ENCODE results near the gene PI16.

The PI16 gene

DNA sequence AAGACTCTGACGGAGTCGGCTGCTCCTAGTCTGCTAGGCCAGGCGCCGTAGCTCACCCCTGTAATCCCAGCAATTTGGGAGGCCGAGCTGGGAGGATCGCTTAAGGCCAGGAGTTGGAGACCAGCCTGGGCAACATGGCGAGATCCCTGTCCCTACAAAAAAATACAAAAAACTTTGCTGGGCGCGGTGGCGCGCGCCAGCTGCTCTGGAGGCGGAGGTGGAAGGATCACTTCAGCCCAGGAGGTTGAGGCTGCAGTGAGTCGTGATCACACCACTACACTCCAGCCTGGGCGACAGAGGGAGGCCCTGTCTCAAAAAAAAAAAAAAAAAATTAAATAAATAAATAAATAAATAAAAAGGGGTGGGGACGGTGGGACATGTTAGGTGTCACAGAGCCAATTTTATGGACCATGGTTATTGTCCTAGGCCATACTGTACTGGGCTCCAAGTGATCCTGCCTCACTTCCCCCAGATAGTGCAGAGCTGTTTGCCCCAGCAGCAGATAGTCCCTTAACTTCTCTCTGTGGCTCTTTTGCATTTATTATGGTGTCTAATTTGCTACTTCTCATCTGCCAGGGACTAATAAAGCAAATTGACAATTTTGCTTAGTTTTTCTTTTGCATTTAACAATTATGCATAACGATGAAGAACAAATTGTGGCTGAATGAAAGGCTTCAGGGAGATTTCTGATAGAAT, 5.2 kb downstream of the PI16 start:
- no peak for DNase-seq

DNA sequence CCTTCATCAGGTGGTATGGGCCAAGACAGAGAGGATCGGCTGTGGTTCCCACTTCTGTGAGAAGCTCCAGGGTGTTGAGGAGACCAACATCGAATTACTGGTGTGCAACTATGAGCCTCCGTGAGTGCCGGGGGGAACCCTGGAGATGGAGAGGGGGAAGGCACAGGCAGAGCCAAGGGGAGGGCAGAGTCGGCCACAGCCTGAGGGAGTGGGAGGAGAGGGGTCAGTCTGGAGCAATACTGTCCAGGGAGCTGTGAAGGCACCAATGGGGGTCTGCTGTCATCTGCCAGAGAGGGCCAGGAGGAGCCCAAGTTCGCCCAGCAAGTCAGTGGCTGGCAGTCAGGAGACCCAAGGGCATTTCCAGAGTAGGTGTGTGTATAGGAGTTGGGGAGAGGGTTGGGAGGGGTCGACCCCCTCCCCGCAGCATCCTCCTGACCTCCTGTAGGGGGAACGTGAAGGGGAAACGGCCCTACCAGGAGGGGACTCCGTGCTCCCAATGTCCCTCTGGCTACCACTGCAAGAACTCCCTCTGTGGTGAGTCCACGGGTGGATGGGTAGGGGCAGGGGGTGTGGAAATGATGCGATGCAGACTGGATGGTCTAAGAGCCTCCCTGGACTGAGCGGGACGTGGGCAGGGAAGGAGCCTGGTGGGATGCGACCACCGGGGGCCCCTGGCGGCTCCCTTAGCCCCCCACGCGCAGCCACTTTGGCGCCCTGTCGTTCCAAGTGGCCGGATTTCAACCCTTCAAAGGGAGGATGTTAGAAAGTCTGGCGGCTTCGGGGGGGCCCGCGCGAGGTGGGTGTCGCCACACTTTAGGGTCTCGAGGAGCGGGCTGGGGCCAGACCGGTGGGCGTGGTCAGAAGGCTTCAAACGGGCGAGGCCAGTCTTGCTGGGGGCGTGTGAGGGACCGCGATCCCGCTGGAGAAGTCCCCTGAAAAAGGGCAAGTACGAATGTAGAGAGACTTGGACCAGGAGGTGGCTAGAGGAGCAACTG, 7.2 kb downstream of the PI16 start:
- no peak for DNase-seq

DNA sequence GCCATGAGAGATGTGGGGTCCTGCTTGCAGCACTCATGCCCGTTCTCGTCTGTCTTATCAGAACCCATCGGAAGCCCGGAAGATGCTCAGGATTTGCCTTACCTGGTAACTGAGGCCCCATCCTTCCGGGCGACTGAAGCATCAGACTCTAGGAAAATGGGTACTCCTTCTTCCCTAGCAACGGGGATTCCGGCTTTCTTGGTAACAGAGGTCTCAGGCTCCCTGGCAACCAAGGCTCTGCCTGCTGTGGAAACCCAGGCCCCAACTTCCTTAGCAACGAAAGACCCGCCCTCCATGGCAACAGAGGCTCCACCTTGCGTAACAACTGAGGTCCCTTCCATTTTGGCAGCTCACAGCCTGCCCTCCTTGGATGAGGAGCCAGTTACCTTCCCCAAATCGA, 8.3 kb downstream of the PI16 start:
- DNase-seq, result no peak

DNA sequence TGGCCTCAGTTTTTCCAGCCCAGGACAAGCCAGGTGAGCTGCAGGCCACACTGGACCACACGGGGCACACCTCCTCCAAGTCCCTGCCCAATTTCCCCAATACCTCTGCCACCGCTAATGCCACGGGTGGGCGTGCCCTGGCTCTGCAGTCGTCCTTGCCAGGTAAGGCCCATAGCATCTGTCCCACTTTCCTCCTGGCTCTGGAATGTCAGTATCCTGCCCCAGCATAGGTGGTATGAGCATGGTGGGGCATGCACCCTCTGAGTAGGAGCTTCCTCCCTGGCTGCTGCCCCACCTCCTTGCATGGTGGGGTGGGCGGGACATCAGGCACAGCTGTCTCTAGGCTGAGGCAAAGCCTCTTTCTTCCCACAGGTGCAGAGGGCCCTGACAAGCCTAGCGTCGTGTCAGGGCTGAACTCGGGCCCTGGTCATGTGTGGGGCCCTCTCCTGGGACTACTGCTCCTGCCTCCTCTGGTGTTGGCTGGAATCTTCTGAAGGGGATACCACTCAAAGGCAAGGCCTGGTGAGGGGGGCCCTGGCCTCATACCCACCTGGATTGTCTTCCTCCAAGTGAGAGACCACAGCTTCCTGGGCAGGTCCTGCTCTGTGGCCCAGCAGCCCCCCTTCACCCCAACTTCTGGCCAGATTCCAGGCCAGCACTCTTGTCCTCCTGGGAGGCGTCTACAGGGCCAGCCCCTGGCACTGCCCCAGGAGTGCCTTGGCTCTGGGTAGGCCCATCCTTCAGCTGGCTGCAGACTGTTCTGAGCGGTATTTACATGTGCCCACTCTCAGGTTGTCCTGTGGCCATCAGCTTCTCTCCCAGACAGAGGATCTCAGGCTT, 9.1 kb downstream of the PI16 start:
- DNase-seq, result no peak

GRCh38 chr6:36964349-36964748, 9.8 kb downstream of the PI16 start:
- DNase-seq, result no peak

- no peak for DNase-seq
Observed at GRCh38 chr6:36964908-36965307, 10.4 kb downstream of the PI16 start.

DNA sequence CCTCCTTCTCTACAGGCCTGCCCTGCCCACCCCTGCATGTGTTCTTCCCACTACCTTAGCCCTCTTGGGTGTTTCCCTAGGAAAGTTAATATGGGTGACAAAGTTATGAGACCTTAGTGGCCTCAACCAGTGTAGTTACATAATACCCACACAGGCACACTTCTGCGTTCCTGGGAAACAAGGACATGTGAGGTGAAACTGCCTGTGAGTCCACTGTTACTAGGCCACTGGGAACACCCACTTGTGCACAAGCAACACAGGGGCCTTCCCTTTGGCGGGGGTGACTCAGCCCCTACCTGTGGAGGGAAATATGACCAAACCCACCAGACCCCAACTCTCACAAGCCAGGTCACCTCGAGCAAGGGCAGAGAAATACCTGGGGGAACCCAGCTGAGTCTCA, 12.8 kb downstream of the PI16 start:
- no peak for DNase-seq

DNA sequence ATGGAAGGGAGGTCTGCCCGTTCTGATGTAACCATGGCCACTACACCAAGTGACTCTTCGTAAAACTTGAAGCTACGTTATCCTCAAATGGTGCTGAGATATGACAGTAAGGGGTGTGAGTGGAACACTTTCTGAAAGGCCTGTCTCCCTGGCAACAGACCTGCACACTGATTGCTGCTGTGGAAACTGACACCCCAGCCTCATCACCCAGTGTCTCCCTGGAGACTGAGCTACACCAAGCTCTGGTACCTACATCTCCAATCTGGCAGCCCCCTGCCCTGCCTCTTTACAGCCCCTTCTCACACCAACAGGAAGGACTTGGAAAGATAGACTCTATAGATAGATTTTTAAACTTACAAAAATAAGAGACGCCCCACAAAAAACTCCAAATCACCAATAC, 13.2 kb downstream of the PI16 start:
- no peak for DNase-seq

DNA sequence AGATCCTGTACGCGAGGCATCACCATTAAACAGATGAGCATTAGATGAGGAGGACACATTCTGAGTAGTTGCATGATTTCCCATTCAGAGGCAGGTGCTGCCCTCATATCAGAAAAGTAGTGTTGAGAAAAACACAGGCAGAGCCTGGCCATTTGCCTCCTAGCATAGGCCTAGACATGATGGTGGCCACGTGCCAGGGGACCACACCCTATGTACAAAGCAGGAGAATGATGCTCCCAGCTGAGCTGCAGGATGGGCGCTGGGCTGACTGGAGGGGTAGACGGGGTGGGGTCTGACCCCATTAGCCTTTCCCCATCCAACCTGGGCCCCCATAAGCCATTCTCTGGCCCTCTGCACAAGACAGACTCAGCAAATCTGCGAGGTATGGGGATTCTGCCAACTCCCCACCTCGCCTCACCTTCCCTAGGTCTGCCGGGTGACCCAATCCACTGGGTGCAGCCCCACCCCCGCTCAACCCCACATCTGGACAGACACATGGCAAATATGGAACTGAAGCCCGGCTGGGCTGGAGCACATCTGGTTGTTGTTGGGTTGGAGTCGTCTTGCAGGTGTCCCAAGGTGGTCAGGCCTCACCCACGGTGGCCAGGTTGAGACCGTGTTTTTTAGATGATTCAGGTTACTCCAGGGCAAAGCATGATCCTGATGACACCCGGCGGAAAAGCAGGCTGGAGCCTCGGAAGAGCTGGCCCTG, 13.9 kb downstream of the PI16 start:
- DNase-seq, result no peak

- no peak for DNase-seq
Observed at GRCh38 chr6:36969240-36969691, 14.7 kb downstream of the PI16 start.

- DNase-seq, result no peak
Observed at GRCh38 chr6:36969988-36970891, 15.7 kb downstream of the PI16 start.

GRCh38 chr6:36970892-36971842, 16.6 kb downstream of the PI16 start:
- DNase-seq, result no peak

- no peak for DNase-seq
Observed at GRCh38 chr6:36971921-36972673, 17.6 kb downstream of the PI16 start.

DNA sequence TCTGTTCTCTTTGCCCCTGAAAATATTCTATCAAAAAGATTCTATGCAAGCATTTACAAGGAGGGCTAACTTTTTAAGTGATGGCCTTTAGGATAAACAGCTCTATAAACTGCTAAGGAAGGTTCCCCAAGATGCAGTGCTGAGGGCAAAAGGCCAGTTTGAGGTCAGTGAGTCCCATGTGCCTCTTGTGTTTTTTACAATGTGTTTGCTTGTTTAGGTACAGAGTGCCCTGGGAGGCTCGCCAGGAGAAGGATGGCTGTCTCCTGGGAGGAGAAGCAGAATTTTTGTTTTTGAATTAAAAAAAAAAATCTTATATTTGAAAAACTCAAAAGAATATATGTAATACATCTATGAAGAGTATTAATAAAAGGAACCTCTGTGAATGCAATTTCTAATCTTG, 18.7 kb downstream of the PI16 start:
- DNase-seq, result no peak

GRCh38 chr6:36973647-36974046, 19.1 kb downstream of the PI16 start:
- no peak for DNase-seq

DNA sequence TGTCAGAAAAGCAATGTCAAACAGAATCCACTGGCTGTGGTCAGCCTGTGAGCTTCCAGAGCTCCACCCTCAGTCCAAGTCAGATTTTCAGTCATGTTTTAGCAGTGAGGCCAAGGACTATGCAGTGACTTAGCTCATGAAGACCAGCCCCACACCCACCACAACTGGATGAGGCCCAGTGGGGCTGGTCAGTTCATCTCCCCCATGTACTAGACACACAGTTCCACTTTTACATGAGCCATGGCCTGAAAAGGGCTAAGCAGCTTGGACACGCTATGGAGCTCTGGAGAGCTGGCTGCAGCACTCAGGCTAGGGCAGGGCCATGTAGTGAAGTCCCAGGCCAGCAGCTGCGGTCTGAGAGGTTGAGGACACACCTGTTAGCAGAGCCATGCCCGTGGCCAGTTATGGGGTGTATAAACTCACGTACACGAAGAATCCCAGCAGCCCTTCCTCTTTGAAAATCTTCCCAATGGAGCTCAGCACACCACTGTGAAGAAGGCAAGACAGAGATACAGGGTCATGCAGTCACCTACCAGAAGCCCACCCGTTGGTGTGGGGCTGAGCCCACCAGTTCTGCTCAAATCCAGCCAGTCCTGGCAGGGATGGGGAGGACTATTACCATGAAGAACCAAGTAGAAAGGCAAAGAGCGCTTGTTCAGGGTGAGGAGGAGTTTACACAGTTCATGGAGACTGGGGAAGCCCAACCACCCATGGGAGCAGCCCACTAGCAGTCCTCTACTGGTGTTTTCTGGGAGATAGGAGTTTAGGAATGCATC, 20.9 kb downstream of the PI16 start:
- no peak for DNase-seq

DNA sequence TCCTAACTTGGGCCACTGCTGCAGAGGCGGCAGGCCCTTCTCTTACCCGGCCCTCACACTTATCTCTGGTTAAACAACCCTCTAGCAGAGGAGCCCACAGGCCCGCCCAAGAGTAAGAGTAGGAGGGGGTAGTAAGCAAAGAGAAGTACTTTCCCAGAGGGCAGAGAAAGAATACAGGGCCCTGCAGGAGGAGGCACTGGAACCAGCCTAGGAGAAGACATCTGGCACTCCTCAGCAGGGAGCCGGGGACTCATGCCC, 21.4 kb downstream of the PI16 start:
- DNase-seq, result no peak

- DNase-seq, result no peak
Observed at GRCh38 chr6:36976509-36976908, 22.0 kb downstream of the PI16 start.

GRCh38 chr6:36976931-36977330, 22.4 kb downstream of the PI16 start:
- DNase-seq, result no peak
